WTC11 (cell line): ENCODE data around the gene LYSMD3. TPM values are rescaled to one million over a fixed set of nuclear protein-coding genes. Genes with fewer than 3 reads are reported as not detected.

ENCODE experiments used
- ATAC-seq: fragments of 200-7000 bp; cut with Tn5 transposase; 2 replicates; pipeline ENCODE4 v1.10.0; 2021; ENCODE audit warnings: mild to moderate bottlenecking, moderate library complexity
- CTCF ChIA-PET: fragments of 300-600 bp; sonication (Branson Sonifier 250); formaldehyde crosslinking; loops from one replicate; lab custom pipeline; 2021; ENCODE audit warnings: antibody characterized with exemption; lab: Charles Lee
- POLR2A ChIA-PET: fragments of 350-600 bp; sonication (Branson Sonifier 250); formaldehyde crosslinking; loops from one replicate; lab custom pipeline; 2021; ENCODE audit warnings: antibody characterized with exemption; lab: Charles Lee
- DNase-seq: peaks from one replicate; pipeline ENCODE4 v3.0.0; 2021; ENCODE audit warnings: low spot score
- H3K27ac Mint-ChIP-seq: 2 replicates; pipeline ENCODE4 v1.8.0; 2021; ENCODE audit warnings: mixed read lengths
- H3K27me3 Mint-ChIP-seq: 2 replicates; pipeline ENCODE4 v1.8.0; 2021; ENCODE audit warnings: low read depth, mild to moderate bottlenecking, moderate library complexity, mixed read lengths
- H3K36me3 Mint-ChIP-seq: 2 replicates; pipeline ENCODE4 v1.8.0; 2021; ENCODE audit warnings: mixed read lengths
- H3K4me1 Mint-ChIP-seq: 2 replicates; pipeline ENCODE4 v1.8.0; 2022; ENCODE audit warnings: mixed read lengths
- H3K4me3 Mint-ChIP-seq: 2 replicates; pipeline ENCODE4 v1.8.0; 2021; ENCODE audit warnings: mild to moderate bottlenecking, moderate library complexity, mixed read lengths
- H3K9me3 Mint-ChIP-seq: 2 replicates; pipeline ENCODE4 v1.8.0; 2021; ENCODE audit warnings: mixed read lengths
- AFF4 ChIP-seq: sonication (generic); formaldehyde crosslinking; IDR thresholded peaks from 2 replicates; pipeline ENCODE4 v1.8.1; 2023; ENCODE audit warnings: mild to moderate bottlenecking, missing genetic modification reagents, borderline replicate concordance
- ATF3 ChIP-seq: sonication (generic); formaldehyde crosslinking; conservative IDR thresholded peaks from 2 replicates; pipeline ENCODE4 v1.8.1; 2022; ENCODE audit warnings: mild to moderate bottlenecking, missing genetic modification reagents
- E2F1 ChIP-seq: sonication (generic); formaldehyde crosslinking; IDR thresholded peaks from 2 replicates; pipeline ENCODE4 v1.8.0; 2022; ENCODE audit warnings: mild to moderate bottlenecking, missing genetic modification reagents
- FOXP1 ChIP-seq: sonication (generic); formaldehyde crosslinking; IDR thresholded peaks from 2 replicates; pipeline ENCODE4 v1.8.0; 2022; ENCODE audit warnings: missing genetic modification reagents, mild to moderate bottlenecking, moderate library complexity, borderline replicate concordance
- GABPB1 ChIP-seq: sonication (generic); formaldehyde crosslinking; IDR thresholded peaks from 2 replicates; pipeline ENCODE4 v1.8.1; 2023; ENCODE audit warnings: mild to moderate bottlenecking, missing genetic modification reagents
- GRHL2 ChIP-seq: fragments of 250-450 bp; sonication (Bioruptor Pico); IDR thresholded peaks from 2 replicates; pipeline ENCODE4 v1.8.0; 2022; ENCODE audit warnings: mild to moderate bottlenecking, moderate library complexity; ENCODE audit not compliant: insufficient replicate concordance, severe bottlenecking
- GTF2I ChIP-seq: fragments of 250-450 bp; sonication (Bioruptor Pico); conservative IDR thresholded peaks from 2 replicates; pipeline ENCODE4 v1.4.0; 2021; ENCODE audit warnings: mild to moderate bottlenecking
- KAT7 ChIP-seq: sonication (generic); formaldehyde crosslinking; IDR thresholded peaks from 2 replicates; pipeline ENCODE4 v1.8.1; 2023; ENCODE audit warnings: missing genetic modification reagents, mild to moderate bottlenecking, borderline replicate concordance
- NR2C2 ChIP-seq: sonication (generic); formaldehyde crosslinking; IDR thresholded peaks from 2 replicates; pipeline ENCODE4 v1.8.0; 2022; ENCODE audit warnings: mild to moderate bottlenecking, missing genetic modification reagents
- NR3C1 ChIP-seq: sonication (generic); formaldehyde crosslinking; conservative IDR thresholded peaks from 2 replicates; pipeline ENCODE4 v1.8.1; 2023; ENCODE audit warnings: low read depth, mild to moderate bottlenecking, missing genetic modification reagents
- TEAD4 ChIP-seq: sonication (generic); formaldehyde crosslinking; IDR thresholded peaks from 2 replicates; pipeline ENCODE4 v1.8.0; 2022; ENCODE audit warnings: mild to moderate bottlenecking, missing genetic modification reagents
- ZBTB43 ChIP-seq: sonication (generic); formaldehyde crosslinking; IDR thresholded peaks from 2 replicates; pipeline ENCODE4 v1.8.1; 2023; ENCODE audit warnings: mild to moderate bottlenecking, missing genetic modification reagents
- ZNF138 ChIP-seq: sonication (generic); formaldehyde crosslinking; conservative IDR thresholded peaks from 2 replicates; pipeline ENCODE4 v1.8.1; 2022; ENCODE audit warnings: mild to moderate bottlenecking, moderate library complexity, missing genetic modification reagents
- total RNA-seq: library from RNA; stranded (reverse); gene quantifications from 3 replicates; pipeline ENCODE4 v1.2.3, GENCODE V29; 2021
- TF ChIP-seq, protein P1 (sequence below): fragments of 250-450 bp; sonication (Bioruptor Pico); IDR thresholded peaks from 2 replicates; pipeline ENCODE4 v1.9.0; 2021; ENCODE audit warnings: mild to moderate bottlenecking, borderline replicate concordance
- TF ChIP-seq, protein P2 (sequence below): sonication (generic); formaldehyde crosslinking; IDR thresholded peaks from 2 replicates; pipeline ENCODE4 v1.8.0; 2022; ENCODE audit warnings: mild to moderate bottlenecking, missing genetic modification reagents

LYSMD3 gene
- total RNA-seq, 1 experiment from 2014 or later: 15.8 TPM

DNA sequence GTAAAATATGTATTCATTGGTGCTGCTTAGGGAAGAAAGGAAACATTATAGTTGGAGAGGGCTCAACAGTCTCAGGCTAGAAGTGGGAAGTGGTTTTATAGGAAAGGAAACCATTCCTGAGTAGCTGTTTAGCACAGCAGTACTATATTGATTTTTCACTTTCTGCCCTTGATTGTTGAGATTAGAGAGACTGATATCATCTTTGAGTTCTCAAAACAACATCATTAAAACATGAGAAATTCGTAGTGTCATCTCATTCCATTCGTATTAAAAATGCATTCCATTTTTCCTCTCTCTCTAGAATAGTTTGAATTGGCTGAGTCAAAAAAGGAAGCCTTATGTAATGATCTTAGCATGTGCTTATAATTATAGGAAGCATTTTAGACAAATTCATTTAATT is 40.6 kb downstream of the LYSMD3 start:
- Mint-ChIP-seq H3K36me3 (peaks cover 44% of the 10 kb centered on the region), H3K9me3 (peaks cover 6% of the 10 kb centered on the region), H3K4me1 (peaks cover 12% of the 10 kb centered on the region), H3K27me3 (no peaks in the 10 kb centered on the region), H3K4me3 (no peak overlapping the region), H3K27ac (no peak overlapping the region)
- CTCF ChIA-PET: no interaction called here
- TF ChIP-seq NR2C2: no peak
- TF ChIP-seq, protein P1, sequence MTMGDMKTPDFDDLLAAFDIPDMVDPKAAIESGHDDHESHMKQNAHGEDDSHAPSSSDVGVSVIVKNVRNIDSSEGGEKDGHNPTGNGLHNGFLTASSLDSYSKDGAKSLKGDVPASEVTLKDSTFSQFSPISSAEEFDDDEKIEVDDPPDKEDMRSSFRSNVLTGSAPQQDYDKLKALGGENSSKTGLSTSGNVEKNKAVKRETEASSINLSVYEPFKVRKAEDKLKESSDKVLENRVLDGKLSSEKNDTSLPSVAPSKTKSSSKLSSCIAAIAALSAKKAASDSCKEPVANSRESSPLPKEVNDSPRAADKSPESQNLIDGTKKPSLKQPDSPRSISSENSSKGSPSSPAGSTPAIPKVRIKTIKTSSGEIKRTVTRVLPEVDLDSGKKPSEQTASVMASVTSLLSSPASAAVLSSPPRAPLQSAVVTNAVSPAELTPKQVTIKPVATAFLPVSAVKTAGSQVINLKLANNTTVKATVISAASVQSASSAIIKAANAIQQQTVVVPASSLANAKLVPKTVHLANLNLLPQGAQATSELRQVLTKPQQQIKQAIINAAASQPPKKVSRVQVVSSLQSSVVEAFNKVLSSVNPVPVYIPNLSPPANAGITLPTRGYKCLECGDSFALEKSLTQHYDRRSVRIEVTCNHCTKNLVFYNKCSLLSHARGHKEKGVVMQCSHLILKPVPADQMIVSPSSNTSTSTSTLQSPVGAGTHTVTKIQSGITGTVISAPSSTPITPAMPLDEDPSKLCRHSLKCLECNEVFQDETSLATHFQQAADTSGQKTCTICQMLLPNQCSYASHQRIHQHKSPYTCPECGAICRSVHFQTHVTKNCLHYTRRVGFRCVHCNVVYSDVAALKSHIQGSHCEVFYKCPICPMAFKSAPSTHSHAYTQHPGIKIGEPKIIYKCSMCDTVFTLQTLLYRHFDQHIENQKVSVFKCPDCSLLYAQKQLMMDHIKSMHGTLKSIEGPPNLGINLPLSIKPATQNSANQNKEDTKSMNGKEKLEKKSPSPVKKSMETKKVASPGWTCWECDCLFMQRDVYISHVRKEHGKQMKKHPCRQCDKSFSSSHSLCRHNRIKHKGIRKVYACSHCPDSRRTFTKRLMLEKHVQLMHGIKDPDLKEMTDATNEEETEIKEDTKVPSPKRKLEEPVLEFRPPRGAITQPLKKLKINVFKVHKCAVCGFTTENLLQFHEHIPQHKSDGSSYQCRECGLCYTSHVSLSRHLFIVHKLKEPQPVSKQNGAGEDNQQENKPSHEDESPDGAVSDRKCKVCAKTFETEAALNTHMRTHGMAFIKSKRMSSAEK (CRISPR knock-in tag): no peak
- TF ChIP-seq KAT7: no peak
- DNase-seq: no peak
- POLR2A ChIA-PET: no interaction called here
- no peak for ATAC-seq

DNA sequence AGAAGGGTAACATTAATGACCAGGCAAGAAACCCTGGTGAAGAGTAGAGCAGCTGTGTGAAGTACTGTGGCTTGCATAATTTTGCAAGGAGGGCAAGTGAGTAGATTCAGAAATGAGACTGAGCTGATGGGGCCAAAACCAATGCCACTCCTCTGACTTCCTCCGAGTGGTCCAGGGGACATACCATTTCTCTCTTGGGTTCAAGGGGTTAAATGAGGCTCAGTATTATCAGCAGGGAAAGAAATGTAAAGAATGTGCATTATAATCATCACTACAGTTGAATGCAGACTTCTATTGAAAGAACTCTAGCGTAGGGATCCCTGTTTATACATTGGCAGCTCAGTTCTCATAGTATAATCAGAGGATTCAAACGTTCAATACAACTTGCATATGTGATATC is 44.8 kb downstream of the LYSMD3 start:
- ATAC-seq: peak; percentile 43; the same call in 1 of the 2 replicates
- H3K27ac Mint-ChIP-seq: peak overlapping the region; percentile 76
- no peak overlapping the region for H3K4me3 Mint-ChIP-seq
- no peak for DNase-seq
- peaks cover 28% of the 10 kb centered on the region for H3K4me1 Mint-ChIP-seq
- POLR2A ChIA-PET: no interaction called here
- peaks cover 6% of the 10 kb centered on the region for H3K9me3 Mint-ChIP-seq
- CTCF ChIA-PET: interaction anchor here (0.7 to 1.0 kb wide), 2 partner anchors 10 to 299 kb away, joined by 3 read pairs; partner anchors contain the start of genes MBLAC2 and POLR3G
- H3K27me3 Mint-ChIP-seq: no peaks in the 10 kb centered on the region
- no peak for TF ChIP-seq AFF4 (CRISPR knock-in tag)
- TF ChIP-seq, all 79 proteins: peak for 0
- peaks cover 35% of the 10 kb centered on the region for H3K36me3 Mint-ChIP-seq

DNA sequence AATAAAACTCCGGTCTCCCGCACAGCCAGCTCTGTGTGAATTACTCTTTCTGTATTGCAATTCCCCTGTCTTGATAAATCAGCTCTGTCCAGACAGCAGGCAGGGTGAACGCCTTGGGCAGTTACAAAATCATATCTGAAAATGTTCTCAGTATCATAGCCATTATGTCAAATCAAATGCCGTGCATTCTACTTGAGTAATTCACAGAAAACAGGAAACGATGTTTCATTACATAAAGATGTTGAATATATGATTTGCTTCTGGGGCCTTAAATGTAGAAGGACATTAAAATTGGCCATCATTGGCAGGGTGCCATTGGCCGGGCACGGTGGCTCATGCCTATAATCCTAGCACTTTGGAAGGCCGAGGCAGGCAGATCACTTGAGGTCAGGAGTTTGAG is 46.2 kb downstream of the LYSMD3 start:
- no peak for DNase-seq
- CTCF ChIA-PET: no interaction called here
- TF ChIP-seq NR3C1 (CRISPR knock-in tag) (no peak), GRHL2 (CRISPR knock-in tag) (no peak), GABPB1 (CRISPR knock-in tag) (no peak), E2F1 (CRISPR knock-in tag) (no peak), AFF4 (CRISPR knock-in tag) (no peak), FOXP1 (CRISPR knock-in tag) (no peak), ZNF138 (CRISPR knock-in tag) (no peak), ATF3 (no peak), TEAD4 (CRISPR knock-in tag) (no peak), GTF2I (no peak), ZBTB43 (CRISPR knock-in tag) (no peak)
- TF ChIP-seq, protein P2, sequence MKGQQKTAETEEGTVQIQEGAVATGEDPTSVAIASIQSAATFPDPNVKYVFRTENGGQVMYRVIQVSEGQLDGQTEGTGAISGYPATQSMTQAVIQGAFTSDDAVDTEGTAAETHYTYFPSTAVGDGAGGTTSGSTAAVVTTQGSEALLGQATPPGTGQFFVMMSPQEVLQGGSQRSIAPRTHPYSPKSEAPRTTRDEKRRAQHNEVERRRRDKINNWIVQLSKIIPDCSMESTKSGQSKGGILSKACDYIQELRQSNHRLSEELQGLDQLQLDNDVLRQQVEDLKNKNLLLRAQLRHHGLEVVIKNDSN: no peak

More for the DNA sequence above, 46.2 kb downstream of the LYSMD3 start:
- H3K9me3 Mint-ChIP-seq: peaks cover 6% of the 10 kb centered on the region
- H3K4me1 Mint-ChIP-seq: peaks cover 35% of the 10 kb centered on the region
- no peak overlapping the region for H3K4me3 Mint-ChIP-seq
- peak overlapping the region; percentile 82 for H3K27ac Mint-ChIP-seq
- POLR2A ChIA-PET: interaction anchor here (1.5 kb wide), 1 partner anchor 9 kb away, joined by 3 read pairs; the partner anchor contains the start of genes MBLAC2 and POLR3G
- H3K27me3 Mint-ChIP-seq: no peaks in the 10 kb centered on the region
- peaks cover 33% of the 10 kb centered on the region for H3K36me3 Mint-ChIP-seq
- no peak for ATAC-seq
